Activated CD8-positive, alpha-beta T cell treated with anti-CD3 and anti-CD28 coated beads for 36 hours (primary cell): ENCODE data around the gene CHTOP. TPM values are rescaled to one million over a fixed set of nuclear protein-coding genes. Genes with fewer than 3 reads are reported as not detected.

Experiments used
- ATAC-seq: fragments of 200-7000 bp; cut with Tn5 transposase; one replicate; pipeline ENCODE4 v1.10.0; 2021; ENCODE audit warnings: mild to moderate bottlenecking, moderate library complexity
- CTCF ChIA-PET: fragments of 350-600 bp; sonication (Branson Sonifier 250); formaldehyde crosslinking; loops from one replicate; lab custom pipeline; 2021; ENCODE audit warnings: antibody characterized with exemption; lab: Charles Lee
- POLR2A ChIA-PET: fragments of 350-600 bp; sonication (Branson Sonifier 250); formaldehyde crosslinking; loops from one replicate; lab custom pipeline; 2021; ENCODE audit warnings: antibody characterized with exemption; lab: Charles Lee
- DNase-seq: peaks from one replicate; pipeline ENCODE4 v3.0.0-alpha.2; 2020
- H3K27ac Mint-ChIP-seq: one replicate; pipeline ENCODE4 v1.8.0; 2021; ENCODE audit warnings: mild to moderate bottlenecking, mixed read lengths
- H3K27me3 Mint-ChIP-seq: one replicate; pipeline ENCODE4 v1.8.0; 2021; ENCODE audit warnings: mixed read lengths
- H3K36me3 Mint-ChIP-seq: one replicate; pipeline ENCODE4 v1.8.0; 2021; ENCODE audit warnings: low read depth, mixed read lengths
- H3K4me1 Mint-ChIP-seq: one replicate; pipeline ENCODE4 v1.8.0; 2021; ENCODE audit warnings: low read depth, mixed read lengths
- H3K4me3 Mint-ChIP-seq: one replicate; pipeline ENCODE4 v1.8.0; 2021; ENCODE audit warnings: mild to moderate bottlenecking, moderate library complexity, mixed read lengths
- H3K9me3 Mint-ChIP-seq: one replicate; pipeline ENCODE4 v1.8.0; 2021; ENCODE audit warnings: mixed read lengths
- intact Hi-C: fragments of 100-400 bp; cut with micrococcal nuclease; formaldehyde crosslinking; loops from one replicate; pipeline ENCODE4 v1.10.0; 2022
- total RNA-seq, 2 experiments: library from RNA; stranded (reverse); gene quantifications; one replicate each; pipeline ENCODE4 v1.2.3, GENCODE V29; 2021
- TF ChIP-seq, protein P1 (sequence below): fragments of 200-600 bp; IDR thresholded peaks from one replicate; pipeline ENCODE4 v1.8.0; 2022; ENCODE audit warnings: antibody characterized with exemption, mild to moderate bottlenecking

Gene CHTOP
- total RNA-seq, 2 experiments from 2014 or later, result 76.8 to 83.2 TPM

DNA sequence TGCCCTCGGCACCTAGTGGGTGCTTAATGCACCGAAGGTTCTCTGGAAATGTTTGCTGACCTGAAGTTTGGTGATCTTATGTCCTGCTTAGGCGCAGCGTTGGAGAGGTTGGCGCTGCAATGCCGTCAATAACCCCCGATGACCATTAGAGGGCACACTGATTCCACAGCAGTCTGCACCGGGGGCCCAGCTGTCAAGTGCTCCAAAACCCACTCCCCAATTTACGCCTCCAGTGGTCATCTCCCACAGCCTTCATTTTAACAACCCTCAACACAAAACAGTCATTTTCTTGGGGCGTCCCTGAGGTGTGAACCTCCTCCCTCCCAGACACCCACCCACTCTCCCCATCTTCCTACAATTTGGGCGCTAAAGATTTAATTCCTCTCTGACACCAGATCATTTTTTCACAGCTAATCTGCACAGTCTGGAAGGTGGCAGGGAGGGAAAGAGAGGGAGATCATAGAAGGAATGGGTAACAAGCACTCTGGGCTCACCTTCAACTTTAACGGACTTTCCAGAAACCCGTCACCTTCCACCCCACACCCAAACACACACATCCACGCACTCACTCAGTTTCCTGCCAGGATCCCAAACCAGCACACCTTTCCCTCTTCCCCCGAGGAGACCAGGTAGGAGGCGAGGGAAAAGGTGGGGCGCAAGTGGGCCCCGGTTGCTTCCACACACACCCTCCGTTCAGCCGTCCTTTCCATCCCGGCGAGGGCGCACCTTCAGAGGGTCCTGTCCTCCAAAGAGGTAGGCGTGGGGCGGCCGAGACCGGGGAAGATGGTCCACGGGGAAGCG is 44.1 kb downstream of the CHTOP start:
- DNase-seq, result peak; percentile 59
- ChIA-PET POLR2A (interaction anchor here (0.8 to 1.7 kb wide), 2 partner anchors 16 to 75 kb away, joined by 3 to 5 read pairs; no protein-coding TSS in a partner anchor), CTCF (interaction anchor here (0.7 to 5.2 kb wide), 22 partner anchors 8 to 308 kb away, joined by 3 to 40 read pairs (median 4); partner anchors contain the start of genes CHTOP, INTS3, RAB13 and SNAPIN)
- ATAC-seq, result peak; percentile 78
- TF ChIP-seq, protein P1, sequence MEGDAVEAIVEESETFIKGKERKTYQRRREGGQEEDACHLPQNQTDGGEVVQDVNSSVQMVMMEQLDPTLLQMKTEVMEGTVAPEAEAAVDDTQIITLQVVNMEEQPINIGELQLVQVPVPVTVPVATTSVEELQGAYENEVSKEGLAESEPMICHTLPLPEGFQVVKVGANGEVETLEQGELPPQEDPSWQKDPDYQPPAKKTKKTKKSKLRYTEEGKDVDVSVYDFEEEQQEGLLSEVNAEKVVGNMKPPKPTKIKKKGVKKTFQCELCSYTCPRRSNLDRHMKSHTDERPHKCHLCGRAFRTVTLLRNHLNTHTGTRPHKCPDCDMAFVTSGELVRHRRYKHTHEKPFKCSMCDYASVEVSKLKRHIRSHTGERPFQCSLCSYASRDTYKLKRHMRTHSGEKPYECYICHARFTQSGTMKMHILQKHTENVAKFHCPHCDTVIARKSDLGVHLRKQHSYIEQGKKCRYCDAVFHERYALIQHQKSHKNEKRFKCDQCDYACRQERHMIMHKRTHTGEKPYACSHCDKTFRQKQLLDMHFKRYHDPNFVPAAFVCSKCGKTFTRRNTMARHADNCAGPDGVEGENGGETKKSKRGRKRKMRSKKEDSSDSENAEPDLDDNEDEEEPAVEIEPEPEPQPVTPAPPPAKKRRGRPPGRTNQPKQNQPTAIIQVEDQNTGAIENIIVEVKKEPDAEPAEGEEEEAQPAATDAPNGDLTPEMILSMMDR, result peak; percentile 91
- H3K4me3 Mint-ChIP-seq, result peak overlapping the region; percentile 65
- peaks cover 41% of the 10 kb centered on the region for H3K27me3 Mint-ChIP-seq
- peaks cover 21% of the 10 kb centered on the region for H3K4me1 Mint-ChIP-seq
- no peak overlapping the region for H3K27ac Mint-ChIP-seq
- no peaks in the 10 kb centered on the region for H3K9me3 Mint-ChIP-seq
- no peaks in the 10 kb centered on the region for H3K36me3 Mint-ChIP-seq
- intact Hi-C loops, result loop anchor here (5.0 kb wide), 1 partner anchor 69 kb away; no protein-coding TSS in a partner anchor

DNA sequence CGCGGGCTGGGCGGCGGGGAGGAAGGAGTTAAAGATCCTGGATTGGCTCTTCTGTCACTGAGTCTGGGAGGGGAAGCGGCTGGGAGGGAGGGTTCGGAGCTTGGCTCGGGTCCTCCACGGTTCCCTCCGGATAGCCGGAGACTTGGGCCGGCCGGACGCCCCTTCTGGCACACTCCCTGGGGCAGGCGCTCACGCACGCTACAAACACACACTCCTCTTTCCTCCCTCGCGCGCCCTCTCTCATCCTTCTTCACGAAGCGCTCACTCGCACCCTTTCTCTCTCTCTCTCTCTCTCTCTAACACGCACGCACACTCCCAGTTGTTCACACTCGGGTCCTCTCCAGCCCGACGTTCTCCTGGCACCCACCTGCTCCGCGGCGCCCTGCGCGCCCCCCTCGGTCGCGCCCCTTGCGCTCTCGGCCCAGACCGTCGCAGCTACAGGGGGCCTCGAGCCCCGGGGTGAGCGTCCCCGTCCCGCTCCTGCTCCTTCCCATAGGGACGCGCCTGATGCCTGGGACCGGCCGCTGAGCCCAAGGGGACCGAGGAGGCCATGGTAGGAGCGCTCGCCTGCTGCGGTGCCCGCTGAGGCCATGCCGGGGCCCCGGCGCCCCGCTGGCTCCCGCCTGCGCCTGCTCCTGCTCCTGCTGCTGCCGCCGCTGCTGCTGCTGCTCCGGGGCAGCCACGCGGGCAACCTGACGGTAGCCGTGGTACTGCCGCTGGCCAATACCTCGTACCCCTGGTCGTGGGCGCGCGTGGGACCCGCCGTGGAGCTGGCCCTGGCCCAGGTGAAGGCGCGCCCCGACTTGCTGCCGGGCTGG is 44.9 kb downstream of the CHTOP start, which contains the start of gene NPR1:
Gene NPR1, plus strand, starts transcription at position 170 of the 818 bp plus-strand sequence. Its CDS starts 421 bp downstream, at position 591.
- Mint-ChIP-seq H3K27ac (no peak within 1 kb of the TSS), H3K36me3 (no peaks in the 10 kb centered on the region), H3K4me1 (peaks cover 19% of the 10 kb centered on the region), H3K4me3 (peak within 1 kb of the TSS; percentile 65), H3K9me3 (no peaks in the 10 kb centered on the region), H3K27me3 (peaks cover 41% of the 10 kb centered on the region)
- POLR2A ChIA-PET, result interaction anchor here (0.8 kb wide), 1 partner anchor 74 kb away, joined by 3 read pairs; no protein-coding TSS in a partner anchor
- DNase-seq (peak; percentile 46), ATAC-seq (peak; percentile 43)
- TF ChIP-seq, protein P1, result no peak
- intact Hi-C loops, result loop anchor here (5.0 kb wide), 1 partner anchor 69 kb away; no protein-coding TSS in a partner anchor
- CTCF ChIA-PET, result interaction anchor here (0.7 to 5.2 kb wide), 18 partner anchors 8 to 308 kb away, joined by 3 to 40 read pairs (median 4); partner anchors contain the start of genes CHTOP, INTS3, RAB13 and SNAPIN

DNA sequence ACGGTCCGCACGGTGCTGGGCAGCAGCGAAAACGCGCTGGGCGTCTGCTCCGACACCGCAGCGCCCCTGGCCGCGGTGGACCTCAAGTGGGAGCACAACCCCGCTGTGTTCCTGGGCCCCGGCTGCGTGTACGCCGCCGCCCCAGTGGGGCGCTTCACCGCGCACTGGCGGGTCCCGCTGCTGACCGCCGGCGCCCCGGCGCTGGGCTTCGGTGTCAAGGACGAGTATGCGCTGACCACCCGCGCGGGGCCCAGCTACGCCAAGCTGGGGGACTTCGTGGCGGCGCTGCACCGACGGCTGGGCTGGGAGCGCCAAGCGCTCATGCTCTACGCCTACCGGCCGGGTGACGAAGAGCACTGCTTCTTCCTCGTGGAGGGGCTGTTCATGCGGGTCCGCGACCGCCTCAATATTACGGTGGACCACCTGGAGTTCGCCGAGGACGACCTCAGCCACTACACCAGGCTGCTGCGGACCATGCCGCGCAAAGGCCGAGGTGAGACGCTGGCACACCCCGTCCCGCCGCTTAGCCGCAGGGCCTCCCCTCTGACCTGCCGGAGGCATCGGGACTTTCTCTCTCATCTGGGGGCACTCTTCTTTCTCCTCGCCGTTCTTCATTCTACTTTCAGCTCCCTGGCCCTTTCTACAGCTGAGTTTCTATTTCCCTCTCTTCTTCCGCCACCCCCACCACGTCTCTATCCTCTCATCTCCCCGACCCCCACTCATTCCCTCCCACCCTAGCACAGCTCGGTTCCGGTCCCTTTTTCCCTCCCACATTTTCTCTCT is 45.7 kb downstream of the CHTOP start:
- H3K27me3 Mint-ChIP-seq, result peaks cover 43% of the 10 kb centered on the region
- intact Hi-C loops, result loop anchor here (5.0 kb wide), 1 partner anchor 68 kb away; no protein-coding TSS in a partner anchor
- ChIA-PET POLR2A (interaction anchor here (0.6 to 0.7 kb wide), 3 partner anchors 44 to 284 kb away, joined by 3 read pairs; no protein-coding TSS in a partner anchor), CTCF (interaction anchor here (0.8 to 5.2 kb wide), 8 partner anchors 12 to 107 kb away, joined by 3 to 40 read pairs (median 4); partner anchors contain the start of gene CHTOP)
- TF ChIP-seq, protein P1, result peak; percentile 52
- H3K27ac Mint-ChIP-seq, result no peak overlapping the region
- peak; percentile 41 for DNase-seq
- H3K4me3 Mint-ChIP-seq, result peak overlapping the region; percentile 57
- ATAC-seq, result peak; percentile 63
- H3K9me3 Mint-ChIP-seq, result no peaks in the 10 kb centered on the region
- H3K36me3 Mint-ChIP-seq, result no peaks in the 10 kb centered on the region
- H3K4me1 Mint-ChIP-seq, result peaks cover 19% of the 10 kb centered on the region

DNA sequence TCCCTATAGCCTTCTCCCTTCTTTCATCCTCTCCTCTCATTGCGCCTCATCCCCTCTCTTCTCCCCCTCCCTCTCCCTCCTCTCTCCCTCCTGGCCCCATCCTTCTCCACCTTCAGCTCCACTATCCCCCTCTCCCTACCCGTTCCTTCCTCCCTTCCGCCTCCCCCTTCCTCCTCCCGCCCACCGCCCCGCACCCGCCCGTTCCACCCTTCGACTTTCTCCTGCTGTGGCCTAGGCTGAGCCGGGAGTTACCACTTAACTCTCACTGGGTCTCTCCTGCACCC is 46.2 kb downstream of the CHTOP start:
- no peak for ATAC-seq
- no peak overlapping the region for H3K4me3 Mint-ChIP-seq
- H3K4me1 Mint-ChIP-seq, result peaks cover 19% of the 10 kb centered on the region
- CTCF ChIA-PET, result interaction anchor here (0.8 to 5.2 kb wide), 4 partner anchors 12 to 70 kb away, joined by 3 to 40 read pairs (median 3); no protein-coding TSS in a partner anchor
- no peak overlapping the region for H3K27ac Mint-ChIP-seq
- H3K36me3 Mint-ChIP-seq, result no peaks in the 10 kb centered on the region
- peaks cover 43% of the 10 kb centered on the region for H3K27me3 Mint-ChIP-seq
- intact Hi-C loops, result no loop called here
- DNase-seq, result no peak
- H3K9me3 Mint-ChIP-seq, result no peaks in the 10 kb centered on the region
- POLR2A ChIA-PET, result interaction anchor here (0.6 to 0.7 kb wide), 2 partner anchors 70 to 284 kb away, joined by 3 read pairs; no protein-coding TSS in a partner anchor
- TF ChIP-seq, protein P1, result no peak
